NCI-H1092 (cell line): ENCODE results near the gene KPNA1.
"Not testable (repeated sequence)": the region's sequence is repeated elsewhere in the genome, so short reads cannot be mapped to it uniquely, and the experiment has no call there.

Experiments used
- DNase-seq: peaks from one replicate; lab custom pipeline; 2025; lab: John Stamatoyannopoulos, UW

The KPNA1 gene

DNA sequence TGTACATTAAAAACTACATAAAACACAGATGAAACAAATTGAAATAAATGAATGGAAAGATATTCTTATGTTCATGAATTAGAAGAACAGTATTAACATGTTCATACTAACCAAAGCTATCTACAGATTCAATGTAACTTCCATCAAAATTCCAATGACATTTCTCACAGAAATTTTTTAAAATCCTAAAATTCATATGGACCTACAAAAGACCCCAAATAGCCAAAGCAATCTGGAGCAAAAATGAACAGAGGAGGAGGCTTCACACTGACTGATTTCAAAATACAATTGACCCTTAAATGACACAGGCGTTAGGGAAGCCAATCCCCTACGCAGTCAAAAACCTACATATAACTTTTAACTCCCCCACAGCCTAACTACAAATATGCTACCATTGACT is 39.4 kb downstream of the KPNA1 start:
- DNase-seq: no peak

DNA sequence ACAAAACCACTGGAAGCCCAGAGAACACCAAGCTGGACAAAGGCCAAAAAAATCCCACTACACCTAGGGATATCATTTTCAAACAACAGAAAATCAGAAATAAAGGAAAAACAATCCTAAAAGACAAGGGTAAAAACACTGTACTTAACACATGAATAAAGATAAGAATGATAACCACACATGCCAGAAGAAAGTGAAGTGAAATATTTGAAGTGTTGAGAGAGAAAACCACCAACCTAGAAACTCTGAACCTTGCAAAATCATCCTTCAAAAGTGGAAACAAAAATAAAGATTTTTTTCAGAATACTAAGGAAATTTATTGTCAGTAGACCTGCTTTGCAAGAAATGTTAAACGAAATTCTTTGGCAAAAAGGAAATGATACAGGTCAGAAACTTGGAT is 45.1 kb downstream of the KPNA1 start:
- no peak for DNase-seq

DNA sequence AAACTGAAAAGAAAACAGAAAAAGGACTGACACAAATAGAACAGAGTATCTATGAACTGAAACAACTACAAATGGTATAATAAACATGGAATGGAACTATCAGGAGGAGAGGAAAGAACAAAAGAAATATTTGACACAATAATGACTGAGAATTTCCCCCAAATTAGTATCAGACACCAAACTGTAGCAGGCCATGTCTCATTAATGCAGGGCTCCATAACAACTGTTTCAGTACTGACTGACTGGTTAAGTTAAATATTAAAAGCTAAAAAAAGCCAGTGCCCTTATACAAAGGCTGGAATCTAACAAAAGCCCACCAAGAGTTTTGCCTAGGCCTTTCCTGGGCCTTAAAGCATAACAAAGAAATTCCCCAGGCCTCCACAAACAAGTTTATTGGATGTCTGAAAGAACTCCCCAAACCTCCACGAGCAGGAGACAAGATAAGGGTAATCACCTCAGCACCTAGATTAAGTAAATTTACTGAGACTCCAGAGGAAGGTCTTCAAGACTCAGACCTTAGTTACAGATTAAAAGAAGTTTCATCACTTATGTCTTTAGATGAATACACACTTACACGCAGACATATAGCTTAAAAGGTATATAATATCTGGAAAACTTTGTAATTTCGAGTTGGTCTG is 45.7 kb downstream of the KPNA1 start:
- DNase-seq: no peak

DNA sequence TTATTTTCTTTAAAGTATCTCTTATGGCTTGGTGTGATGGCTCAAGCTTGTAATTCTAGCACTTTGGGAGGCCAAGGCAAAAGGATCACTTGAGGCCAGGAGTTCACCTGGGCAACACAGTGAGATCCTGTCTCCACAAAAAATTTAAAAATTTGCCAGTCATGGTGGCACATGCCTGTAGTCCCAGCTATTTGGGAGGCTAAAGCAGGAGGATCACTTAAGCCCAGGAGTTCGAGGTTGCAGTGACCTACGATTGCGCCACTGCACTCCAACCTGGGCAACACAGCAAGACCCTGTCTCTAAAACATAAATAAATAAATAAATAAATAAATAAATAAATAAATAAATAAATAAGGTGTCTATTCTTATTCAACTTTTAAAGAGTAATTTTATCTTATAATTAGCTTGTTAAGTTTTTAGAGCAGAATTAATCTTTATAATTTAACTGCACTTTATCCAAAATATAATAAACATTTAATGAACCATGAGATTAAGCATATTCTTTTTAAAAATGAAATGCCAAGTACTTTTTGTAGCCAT is 48.0 kb downstream of the KPNA1 start:
- DNase-seq: no peak

DNA sequence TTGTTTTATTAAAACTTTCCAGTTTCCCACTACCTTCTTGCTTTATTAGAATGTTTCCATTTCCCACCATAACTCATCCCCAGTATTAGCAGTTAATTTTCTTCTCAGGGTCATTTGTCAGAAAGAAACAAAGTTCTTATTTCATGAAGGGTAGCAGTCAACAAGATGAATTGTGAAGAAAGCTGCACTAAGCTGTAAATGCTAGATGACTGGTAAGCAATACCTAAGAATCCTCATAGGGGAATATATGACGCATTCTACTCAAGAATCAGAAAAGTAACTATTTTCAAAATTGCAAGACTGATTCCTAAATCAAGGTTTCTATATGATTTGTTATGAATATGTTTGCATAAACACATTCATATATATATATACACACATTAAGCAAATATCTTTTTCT is 50.1 kb downstream of the KPNA1 start:
- DNase-seq: no peak

DNA sequence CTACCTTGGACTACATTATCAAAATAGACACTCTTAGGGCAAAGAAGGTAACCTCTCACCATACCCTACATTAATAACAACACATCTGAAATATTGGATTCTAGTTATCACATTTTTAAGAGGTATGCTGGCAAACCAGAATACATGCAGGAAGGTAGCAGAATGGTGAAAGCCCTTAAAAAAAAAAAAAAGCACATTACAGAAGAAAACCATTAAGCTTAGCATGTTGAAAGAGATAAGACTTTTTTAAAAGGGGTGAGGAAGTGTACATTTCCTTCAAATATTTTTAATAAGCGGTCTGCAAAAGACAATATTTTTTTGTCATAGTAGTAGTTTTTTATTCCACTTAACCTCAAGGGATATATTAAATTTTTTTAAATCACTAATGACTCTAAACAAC is 52.3 kb downstream of the KPNA1 start:
- DNase-seq: no peak

DNA sequence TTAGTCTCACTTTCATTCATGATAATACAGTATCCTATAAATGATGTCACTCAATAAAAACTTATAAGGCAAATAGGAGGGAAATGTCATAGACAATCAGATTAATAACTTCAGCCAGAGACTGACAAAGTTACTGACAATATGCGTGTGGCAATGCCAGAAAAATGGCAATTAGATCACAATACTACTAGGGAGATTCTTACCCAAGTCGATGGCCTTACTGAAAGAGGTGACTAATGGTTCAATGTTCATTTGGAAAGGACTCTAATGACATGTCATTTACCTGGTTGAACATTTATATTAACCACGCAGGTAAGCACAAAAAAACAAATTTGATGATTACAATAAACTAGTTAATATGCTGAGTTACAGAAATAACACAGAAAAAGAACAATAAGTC is 52.9 kb downstream of the KPNA1 start:
- DNase-seq: no peak

DNA sequence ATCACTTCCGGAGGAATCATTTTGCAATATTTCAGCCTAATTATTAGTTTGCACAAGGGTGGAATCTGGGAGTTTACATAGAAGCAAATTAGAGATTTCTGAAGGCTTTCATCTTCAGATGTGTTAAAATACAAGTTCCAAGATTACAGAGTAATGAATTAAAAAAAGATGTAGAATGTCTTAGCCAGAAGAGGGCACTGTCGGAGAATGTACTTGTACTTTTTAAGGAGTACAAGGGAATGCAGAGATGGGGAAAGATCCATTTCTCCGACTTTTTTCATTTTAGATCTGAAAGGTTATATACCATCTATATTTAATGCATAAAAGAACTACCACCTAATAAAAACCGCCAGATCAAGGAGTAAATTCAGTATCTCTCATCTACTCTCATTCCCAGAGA is 55.7 kb downstream of the KPNA1 start:
- DNase-seq: no peak

DNA sequence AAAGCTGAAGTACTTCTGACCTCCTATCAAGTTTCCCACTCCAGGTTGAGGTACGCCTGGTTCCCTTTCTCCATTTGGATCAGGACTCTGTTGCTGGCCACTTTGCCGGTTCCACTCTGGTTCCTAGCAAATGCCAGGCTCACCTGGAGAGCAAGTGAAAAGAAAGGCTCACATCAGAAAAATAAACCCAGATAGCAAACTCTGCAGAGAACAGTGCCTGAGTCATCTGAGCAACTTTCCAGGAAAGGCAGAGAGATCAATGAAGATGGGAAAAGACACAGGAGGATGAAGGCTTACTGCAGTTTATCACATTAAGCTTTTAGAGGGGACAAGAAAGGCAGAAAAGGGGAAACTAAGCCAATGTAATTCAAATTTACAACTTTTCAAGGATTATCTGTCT is 57.0 kb downstream of the KPNA1 start:
- DNase-seq: no peak

DNA sequence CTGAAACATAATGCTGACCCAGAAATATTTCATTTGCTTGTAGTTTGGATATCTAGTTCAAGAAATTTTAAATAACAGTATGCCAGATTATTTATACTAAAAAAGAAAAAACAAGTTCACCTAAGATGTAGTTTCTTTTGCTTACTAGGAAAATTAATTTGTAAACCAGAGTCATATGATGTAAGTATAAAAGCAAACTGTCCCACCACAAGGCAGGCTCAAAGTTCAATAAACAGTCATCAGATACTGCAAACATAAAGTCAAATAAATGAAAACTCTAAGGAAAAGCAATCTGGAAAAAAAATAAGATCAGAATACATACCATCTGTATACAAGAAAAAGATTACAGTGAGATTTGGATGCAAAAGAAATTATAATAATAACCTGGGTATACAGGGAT is 58.7 kb downstream of the KPNA1 start:
- DNase-seq: no peak

DNA sequence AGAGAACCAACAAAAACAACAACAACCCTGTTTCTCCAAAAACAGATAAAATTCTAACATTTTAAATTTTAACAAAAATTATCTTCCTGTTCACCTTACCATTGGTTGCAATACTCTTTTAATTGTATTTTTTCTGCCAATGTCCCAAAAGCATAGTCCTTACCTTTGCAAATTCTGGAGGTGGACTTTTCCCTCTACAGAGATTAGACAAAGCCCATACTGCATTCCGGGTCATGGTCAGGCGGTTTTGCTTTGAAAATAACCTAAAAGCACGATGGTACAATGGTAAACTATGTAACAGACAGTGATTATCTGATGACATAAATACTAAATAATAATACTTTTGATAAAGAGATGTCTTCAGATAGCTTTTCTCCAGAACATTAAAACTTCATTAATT is 63.4 kb downstream of the KPNA1 start:
- DNase-seq: no peak

DNA sequence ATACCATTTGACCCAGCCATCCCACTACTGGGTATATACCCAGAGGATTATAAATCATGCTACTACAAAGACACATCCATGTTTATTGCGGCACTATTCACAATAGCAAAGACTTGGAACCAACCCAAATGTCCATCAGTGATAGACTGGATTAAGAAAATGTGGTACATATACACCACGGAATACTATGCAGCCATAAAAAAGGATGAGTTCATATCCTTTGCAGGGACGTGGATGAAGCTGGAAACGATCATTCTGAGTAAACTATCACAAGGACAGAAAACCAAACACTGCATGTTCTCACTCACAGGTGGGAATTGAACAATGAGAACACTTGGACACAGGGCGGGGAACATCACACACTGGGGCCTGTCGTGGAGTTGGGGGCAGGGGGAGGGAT is 66.5 kb downstream of the KPNA1 start:
- not testable (repeated sequence) for DNase-seq

DNA sequence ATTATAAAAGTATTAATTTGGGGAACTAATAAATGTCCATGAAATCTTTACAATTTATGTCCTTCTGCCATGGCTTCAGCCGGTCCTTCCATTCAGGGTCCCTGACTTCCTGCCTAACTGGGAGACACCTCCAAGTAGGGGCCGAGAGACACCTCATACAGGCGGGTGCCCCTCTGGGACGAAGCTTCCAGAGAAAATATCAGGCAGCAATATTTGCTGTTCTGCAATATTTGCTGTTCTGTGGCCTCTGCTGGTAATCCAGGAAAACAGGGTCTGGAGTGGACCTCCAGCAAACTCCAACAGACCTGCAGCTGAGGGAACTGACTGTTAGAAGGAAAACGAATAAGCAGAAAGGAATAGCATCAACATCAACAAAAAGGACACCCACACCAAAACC is 70.2 kb downstream of the KPNA1 start:
- DNase-seq: not testable (repeated sequence)

DNA sequence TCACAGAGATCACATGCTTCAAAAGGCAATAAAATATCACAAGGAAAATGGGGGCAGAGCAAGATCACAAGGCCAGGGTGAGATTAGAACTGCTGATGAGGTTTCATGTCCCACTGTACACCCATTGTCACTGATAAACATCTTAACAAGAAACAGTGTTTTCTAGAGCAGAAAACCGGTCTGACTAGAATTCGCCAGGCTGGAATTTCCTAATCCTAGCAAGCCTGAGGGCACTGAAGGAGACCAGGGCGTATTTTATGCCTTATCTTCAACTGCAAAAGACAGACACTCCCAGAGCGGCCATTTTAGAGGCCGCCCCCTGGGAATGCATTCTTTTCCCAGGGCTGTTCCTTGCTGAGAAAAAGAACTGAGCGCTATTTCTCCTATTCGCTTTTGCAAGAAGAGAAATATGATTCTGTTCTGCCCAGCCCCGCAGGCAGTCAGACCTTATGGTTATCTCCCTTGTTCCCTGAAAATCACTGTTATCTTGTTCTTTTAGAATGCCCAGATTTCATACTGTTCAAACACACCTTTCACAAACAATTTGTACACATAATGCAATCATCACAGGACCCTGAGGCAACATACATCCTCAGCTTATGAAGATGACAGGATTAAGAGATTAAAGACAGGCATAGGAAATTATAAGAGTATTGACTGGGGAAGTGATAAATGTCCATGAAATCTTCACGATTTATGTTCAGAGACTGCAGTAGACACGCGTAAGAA is 70.8 kb downstream of the KPNA1 start:
- not testable (repeated sequence) for DNase-seq

DNA sequence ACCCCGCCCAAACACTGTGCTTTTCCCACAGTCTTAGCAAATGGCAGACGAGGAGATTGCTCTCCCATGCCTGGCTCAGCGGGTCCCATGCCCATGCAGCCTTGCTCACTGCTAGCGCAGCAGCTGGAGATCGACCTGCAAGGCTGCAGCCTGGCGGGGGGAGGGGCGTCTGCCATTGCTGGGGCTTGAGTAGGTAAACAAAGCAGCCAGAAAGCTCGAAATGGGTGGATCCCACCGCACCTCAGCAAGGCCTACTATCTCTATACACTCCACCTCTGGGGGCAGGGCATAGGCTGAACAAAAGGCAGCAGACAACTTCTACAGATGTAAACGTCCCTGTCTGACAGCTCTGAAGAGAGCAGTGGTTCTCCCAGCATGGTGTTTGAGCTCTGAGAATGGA is 71.6 kb downstream of the KPNA1 start:
- DNase-seq: no peak

DNA sequence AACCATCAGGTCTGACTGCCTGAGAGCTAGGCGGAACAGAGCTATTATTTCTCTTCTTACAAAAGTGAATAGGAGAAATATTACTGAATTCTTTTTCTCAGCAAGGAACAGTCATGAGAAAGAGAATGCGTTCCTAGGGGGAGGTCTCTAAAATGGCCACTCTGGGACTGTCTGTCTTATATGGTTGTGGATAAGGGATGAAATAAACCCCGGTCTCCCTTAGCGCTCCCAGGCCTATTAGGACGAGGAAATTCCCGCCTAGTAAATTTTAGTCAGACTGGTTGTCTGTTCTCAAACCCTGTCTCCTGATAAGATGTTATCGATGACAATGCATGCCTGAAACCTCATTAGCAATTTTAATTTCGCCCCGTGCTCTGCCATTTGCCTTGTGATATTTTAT is 78.8 kb downstream of the KPNA1 start:
- DNase-seq: no peak

DNA sequence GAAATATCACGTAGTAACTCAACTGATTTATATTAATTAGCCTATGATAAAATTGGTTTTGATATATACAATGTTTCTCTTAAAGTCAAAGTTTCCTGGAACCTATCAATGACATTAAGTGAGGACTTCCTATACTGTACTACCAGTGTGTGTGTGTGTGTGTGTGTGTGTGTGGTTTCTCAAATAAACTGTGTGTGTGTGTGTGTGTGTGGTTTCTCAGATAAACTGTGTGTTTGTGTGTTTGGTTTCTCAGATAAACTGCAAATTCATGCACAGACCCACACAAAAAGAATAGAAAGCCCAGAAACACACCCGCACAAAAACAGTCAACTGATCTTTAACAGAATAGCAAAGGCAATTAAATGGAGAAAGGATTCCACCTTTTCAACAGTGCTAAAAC is 84.4 kb downstream of the KPNA1 start:
- no peak for DNase-seq

DNA sequence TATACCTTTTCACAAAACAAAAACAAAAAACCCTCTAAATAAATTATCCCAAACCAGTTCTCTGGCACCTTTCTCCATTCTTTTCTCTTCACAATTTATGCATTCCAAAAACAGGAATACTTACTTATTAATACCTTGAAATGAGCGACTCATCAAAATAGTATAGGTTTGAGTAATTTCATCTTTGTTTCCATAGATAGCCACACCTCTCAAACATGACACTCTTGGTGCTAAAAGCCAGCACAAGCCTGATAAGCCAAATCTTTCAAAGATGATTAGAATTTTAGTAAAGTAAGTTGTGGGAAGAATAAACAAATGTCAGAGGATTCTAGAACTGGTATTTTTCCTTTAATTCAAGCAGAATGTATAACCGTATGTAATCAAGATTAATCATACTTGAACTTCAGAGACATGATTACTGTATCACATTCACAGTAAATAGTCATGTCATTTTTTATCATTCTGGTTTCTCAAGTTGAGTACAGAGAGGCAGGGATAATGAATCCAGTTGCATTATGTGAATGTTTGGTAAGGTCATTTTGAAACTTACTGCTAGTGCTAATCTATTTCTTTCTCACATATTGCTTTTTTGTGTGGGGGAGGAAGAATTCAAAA is 86.8 kb downstream of the KPNA1 start:
- DNase-seq: no peak

DNA sequence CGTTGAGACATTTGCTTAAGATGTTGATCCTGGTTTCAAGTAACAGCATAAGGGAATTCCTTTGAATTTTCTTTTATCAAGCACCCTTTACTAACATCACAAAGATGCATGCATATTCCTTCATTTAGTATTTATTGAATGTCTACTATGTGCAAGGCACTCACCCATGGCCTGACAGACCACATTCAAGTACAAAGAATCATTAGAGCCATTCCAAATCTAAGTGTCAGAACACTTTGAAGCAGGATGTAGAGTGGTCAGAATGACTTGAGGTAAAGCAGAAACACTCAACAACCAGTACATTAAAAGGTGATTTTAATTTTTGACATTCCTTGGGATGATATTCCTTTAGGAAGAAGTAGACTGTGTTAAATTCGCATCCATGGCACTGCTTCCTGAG is 92.9 kb downstream of the KPNA1 start:
- no peak for DNase-seq

DNA sequence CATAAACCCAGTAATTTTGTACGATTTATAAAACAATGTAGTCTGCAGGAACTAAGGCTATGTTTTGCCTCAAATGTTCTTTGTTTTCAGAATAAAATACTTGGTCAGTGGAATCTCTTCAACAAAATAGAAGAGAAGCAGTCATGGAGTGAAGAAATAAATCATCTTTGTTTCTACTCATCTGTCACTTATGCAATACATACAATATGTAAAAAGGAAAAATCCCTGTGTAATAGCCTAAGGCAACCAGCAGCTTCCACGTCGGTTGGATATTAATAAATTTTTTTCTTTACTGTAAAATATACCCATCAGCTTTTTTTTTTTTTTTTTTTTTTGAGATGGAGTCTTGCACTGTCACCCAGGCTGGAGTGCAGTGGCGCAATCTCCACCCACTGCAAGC is 93.6 kb downstream of the KPNA1 start:
- no peak for DNase-seq

DNA sequence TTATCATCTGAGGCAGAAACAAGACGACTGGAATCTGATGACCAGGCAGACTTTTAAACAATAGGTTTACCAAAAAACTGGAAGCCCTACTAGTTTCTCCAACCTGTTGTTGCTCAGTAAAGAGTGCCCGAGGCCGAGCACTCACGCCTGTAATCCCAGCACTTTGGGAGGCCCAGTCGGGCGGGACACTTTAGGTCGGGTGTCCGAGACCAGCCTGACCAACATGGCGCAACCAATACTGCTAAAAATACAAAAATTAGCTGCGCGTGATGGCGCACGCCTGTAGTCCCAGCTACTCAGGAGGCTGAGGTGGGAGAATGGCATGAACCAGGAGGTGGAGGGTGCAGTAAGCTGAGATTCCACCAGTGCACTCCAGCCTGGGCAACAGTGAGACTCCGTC is 97.8 kb downstream of the KPNA1 start:
- DNase-seq: no peak

DNA sequence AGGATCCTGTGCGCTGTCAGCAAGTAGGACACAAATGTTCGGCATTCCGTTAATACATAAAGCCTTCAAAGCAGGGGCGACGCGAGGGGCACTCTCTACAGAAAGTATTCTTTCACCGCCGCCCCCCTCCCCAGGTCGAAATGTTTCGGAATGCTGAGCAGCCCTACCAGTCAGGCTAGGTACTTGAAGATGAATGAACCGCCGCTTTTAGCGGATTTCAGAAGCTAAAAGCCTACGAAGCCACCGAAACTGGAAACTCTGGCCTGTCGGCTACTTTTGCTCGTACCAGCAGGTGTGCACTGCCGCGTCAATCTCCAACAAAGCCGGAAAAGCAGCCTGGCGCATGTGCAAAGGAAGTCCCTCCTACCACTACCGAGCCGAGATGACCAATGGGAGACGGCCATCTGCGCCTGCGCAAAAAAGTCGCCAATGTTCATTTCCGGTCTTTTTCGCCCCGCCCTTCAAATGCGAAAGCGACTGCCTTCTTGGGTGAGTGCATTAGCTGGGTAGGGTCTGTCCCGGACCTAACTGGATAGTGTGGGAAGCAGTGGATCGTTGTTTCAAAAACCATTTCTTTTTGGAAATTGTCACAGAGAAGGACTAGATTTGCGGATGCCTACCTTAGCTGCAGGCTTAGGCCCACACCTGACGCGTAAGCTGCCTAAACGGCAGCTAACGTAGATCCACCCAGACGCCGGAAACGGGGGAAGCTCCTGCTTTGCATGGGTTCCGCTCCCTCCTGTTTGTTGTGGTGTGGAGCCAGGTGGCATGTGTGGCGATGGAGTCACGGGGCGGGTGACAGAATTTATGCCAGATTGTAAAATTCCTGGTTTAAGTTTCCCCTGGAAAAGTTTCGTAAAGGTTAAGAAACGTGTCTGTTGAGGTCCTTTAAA is 98.7 kb downstream of the KPNA1 start, which contains the start of gene WDR5B:
TSS of gene WDR5B (minus strand) at position 301 of the 893 bp plus-strand sequence. CDS start 534 bp downstream, outside the sequence.
- no peak for DNase-seq
